HG02571 (cell line): ENCODE data around the gene PSMF1.
"Not testable (repeated sequence)": the region's sequence is repeated elsewhere in the genome, so short reads cannot be mapped to it uniquely, and the experiment has no call there.

Source experiments
- ATAC-seq: cut with Tn5 transposase; IDR thresholded peaks from one replicate; pipeline ENCODE4 v1.9.1; 2021; ENCODE audit warnings: mild to moderate bottlenecking, moderate library complexity; ENCODE audit not compliant: unreplicated experiment

PSMF1 gene

DNA sequence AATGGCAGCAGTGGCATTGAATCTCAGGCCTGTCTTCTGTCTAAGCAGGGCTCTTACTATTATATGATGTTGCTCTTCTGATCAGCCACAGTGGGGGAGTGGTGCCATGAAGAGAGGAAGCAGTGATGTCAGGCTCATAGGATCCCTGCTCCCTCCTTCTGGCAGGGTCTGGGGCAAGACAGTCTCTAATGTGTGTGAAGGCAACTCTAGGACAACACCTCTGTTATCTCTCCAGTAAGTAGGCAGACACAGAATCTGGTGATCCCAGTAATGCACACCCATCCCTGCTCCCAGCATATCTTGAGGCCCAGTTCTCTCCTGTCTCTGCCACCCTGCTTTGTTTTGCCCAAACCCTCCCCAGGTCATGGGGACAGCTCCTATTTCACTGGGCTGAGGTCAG is 93.6 kb downstream of the PSMF1 start:
- no peak for ATAC-seq

DNA sequence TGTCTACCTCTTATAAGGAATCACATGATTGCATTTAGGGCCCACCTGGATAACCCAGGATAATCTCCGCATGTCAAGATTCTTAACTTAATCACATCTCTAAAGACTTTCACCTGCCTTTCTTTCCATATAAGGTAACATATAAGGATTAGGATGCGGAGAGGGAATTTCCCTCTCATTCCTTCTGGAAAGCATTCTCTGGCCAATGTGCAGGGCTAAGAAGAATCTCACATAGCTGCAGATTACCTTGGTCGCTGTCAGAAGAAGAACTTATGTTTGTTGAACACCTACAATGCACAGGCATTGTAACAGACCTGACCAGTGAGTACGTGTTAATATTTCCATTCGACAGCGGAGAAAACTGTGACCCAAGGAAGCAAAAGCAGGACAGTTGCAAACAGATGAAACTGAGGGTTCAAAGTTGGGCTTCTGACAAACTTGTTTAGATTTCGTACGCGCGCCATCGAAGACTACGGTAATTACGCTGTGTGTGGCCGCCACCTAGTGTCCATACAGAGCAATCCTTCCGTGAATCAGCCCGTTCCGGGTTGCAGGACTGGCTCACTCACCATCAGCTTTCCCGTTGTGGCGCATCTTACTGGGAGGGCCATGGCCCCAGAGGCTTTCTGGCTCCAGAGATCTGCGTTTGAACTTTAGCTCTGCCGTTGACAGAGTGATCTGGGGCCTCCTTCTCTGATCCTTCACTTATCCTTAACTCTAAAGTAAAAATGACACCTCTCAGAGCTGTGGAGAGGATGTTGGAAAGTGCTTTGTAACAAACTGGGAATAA is 94.4 kb downstream of the PSMF1 start:
- no peak for ATAC-seq

DNA sequence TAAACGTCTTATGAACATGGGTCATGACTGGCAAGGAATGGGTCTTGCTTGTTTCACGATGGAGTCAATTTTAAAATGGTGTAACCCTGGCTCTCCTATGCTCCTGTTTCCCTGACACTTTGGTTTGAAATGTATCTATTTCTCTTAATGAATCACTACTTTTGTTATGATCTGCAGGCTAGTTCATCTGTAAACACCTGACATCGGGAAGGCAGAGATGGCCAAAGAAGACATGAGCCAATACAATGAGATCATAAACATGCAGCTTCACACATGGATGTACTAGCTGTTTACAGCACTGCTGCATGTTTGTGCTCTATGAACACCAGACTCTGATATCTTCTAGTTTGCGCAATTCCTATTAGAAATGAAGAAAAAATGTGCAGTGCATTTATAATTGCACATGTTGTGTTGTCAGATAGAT is 96.4 kb downstream of the PSMF1 start:
- ATAC-seq: no peak

DNA sequence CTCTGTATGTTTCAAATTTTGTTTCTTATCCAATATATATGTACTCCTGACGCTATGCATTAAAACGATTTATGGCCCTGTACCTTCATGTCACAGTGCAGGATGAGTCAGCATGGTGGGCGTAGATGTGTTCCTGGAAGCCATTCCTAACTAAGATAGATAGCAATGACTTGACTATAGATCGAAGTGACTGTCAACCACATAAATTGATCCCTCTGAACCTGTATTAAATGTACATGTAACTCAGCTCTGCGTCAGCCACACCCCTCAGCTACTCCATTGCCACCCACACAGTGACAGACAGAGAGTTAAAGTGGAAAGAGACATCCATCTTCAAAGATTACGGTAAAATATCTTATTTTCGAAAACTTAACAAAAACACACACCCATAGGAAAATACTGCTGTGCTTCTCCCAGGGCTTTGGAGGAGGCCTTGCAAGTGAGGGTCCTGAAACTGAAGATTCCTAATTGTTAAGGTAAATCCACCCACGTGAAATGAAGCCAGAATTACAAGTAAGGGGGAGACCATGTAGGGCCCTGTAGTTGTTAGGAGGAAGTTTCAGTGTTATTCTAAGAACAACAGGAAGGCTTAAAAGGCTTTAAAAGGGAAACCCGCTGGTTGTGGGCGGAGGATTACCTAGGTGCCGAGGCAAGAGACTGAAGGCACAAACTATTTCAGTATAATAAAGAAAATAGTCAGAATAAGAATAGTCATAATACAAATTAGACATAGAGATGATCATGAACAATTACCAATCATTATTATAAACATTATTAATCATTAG is 97.2 kb downstream of the PSMF1 start:
- no peak for ATAC-seq

DNA sequence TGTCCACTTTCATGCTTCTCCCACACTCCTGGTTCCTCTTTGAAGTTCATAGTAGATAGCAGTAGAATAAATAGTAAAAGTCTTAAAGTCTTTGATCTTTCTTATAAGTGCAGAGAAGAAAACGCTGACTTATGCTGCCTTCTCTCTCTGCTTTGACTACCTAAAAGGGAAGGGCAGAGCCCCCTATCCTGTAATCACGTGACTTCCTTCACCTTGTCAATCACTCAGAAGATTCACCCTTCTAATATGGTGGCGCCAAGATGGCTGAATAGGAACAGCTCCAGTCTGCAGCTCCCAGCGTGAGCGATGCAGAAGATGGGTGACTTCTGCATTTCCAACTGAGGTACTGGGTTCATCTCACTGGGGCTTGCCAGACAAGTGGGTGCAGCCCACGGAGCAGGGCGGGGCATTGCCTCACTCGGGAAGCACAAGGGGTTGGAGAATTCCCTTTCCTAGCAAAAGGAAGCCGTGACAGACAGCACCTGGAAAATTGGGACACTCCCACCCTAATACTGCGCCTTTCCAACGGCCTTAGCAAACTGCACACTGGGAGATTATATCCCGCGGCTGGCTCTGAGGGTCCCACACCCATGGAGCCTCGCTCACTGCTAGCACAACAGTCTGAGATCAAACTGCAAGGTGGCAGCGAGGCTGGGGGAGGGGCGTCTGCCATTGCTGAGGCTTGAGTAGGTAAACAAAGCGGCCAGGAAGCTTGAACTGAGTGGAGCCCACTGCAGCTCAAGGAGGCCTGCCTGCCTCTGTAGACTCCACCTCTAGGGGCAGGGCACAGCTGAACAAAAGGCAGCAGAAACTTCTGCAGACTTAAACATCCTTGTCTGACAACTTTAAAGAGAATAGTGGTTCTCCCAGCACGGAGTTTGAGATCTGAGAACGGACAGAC is 98.4 kb downstream of the PSMF1 start:
- not testable (repeated sequence) for ATAC-seq
